HepG2 (cell line): ENCODE data around the gene NLGN2. TPM values are rescaled to one million over a fixed set of nuclear protein-coding genes. Genes with fewer than 3 reads are reported as not detected.

Source experiments
- ATAC-seq: fragments of 200-7000 bp; cut with Tn5 transposase; 3 replicates; pipeline ENCODE4 v1.9.1; 2020; ENCODE audit warnings: mild to moderate bottlenecking, moderate library complexity
- BruUV-seq: library from RNA; stranded (reverse); fragments of 400-500 nt; replicated peaks from 2 replicates; lab custom pipeline; 2021; lab: Mats Ljungman, UMichigan
- CTCF ChIA-PET: fragments of 300-600 bp; formaldehyde crosslinking; extraction: SDS; loops from one replicate; lab custom pipeline; 2021; ENCODE audit warnings: low total read pairs, inconsistent platforms, low intra/inter-chr PET ratio; lab: Yijun Ruan, JAX
- POLR2A ChIA-PET: fragments of 350-600 bp; sonication (Branson Sonifier 250); formaldehyde crosslinking; loops from one replicate; lab custom pipeline; 2020; ENCODE audit warnings: antibody characterized with exemption, inconsistent platforms; lab: Yijun Ruan, JAX
- DNase-seq: peaks from one replicate; pipeline ENCODE4 v3.0.0-alpha.2; 2015; ENCODE audit warnings: low spot score
- FAIRE-seq: peaks from 3 replicates; lab custom pipeline; 2011; peaks lifted over from hg19 to GRCh38; lab: Jason Lieb, UNC
- H2AFZ ChIP-seq: one replicate; pipeline ENCODE4 v1.6.1; 2011; ENCODE audit warnings: low read length, inconsistent platforms
- H3K27ac ChIP-seq: fragments of 300-600 bp; 3 replicates; pipeline ENCODE4 v1.8.0; 2011; ENCODE audit warnings: mixed run types, mild to moderate bottlenecking, mixed read lengths, low read length, inconsistent platforms; ENCODE audit not compliant: insufficient read depth; ENCODE audit errors: extremely low read length
- H3K27me3 ChIP-seq, 2 experiments: fragments of 200-600 bp in 1 of 2; 2 replicates in 1 of 2; 3 replicates in 1 of 2; pipeline versions ENCODE4 v1.6.0 to v1.8.0; 2011; ENCODE audit warnings: low read length in 2 of 2, mild to moderate bottlenecking in 2 of 2, moderate library complexity in 2 of 2, inconsistent platforms in 1 of 2; ENCODE audit not compliant: insufficient read depth in 2 of 2, control insufficient read depth in 1 of 2
- H3K36me3 ChIP-seq, 2 experiments: fragments of 200-600 bp in 1 of 2; replicated peaks in 1 of 2; 2 replicates in 1 of 2; 3 replicates in 1 of 2; pipeline versions ENCODE4 v1.5.1 to v1.8.0; 2011; ENCODE audit warnings: low read length in 2 of 2, inconsistent platforms in 1 of 2; ENCODE audit not compliant: insufficient read depth in 2 of 2, control insufficient read depth in 1 of 2
- H3K4me1 ChIP-seq: 2 replicates; pipeline ENCODE4 v1.5.1; 2012; ENCODE audit warnings: low read length, inconsistent platforms; ENCODE audit not compliant: insufficient read depth
- H3K4me2 ChIP-seq: 2 replicates; pipeline ENCODE4 v1.6.0; 2011; ENCODE audit warnings: low read depth, low read length, inconsistent platforms
- H3K4me3 ChIP-seq, 3 experiments: fragments of 200-600 bp in 1 of 3; sonication (generic), shearing (Covaris generic) in 1 of 3; replicated peaks in 1 of 3; 2 replicates each; pipeline ENCODE4 v1.5.1; 2011 to 2016; ENCODE audit warnings: low read length in 3 of 3, inconsistent platforms in 2 of 3, low read depth in 2 of 3, mild to moderate bottlenecking in 2 of 3, control low read depth in 1 of 3, mixed read lengths in 1 of 3; ENCODE audit not compliant: insufficient read depth in 1 of 3
- H3K79me2 ChIP-seq: one replicate; pipeline ENCODE4 v1.6.1; 2011; ENCODE audit warnings: low read length, inconsistent platforms; ENCODE audit not compliant: insufficient read depth
- H3K9ac ChIP-seq: 2 replicates; pipeline ENCODE4 v1.6.0; 2011; ENCODE audit warnings: mild to moderate bottlenecking, low read depth, low read length, inconsistent platforms; ENCODE audit not compliant: insufficient read depth
- H3K9me3 ChIP-seq: 2 replicates; pipeline ENCODE4 v1.5.1; 2012; ENCODE audit warnings: mild to moderate bottlenecking, low read length
- H4K20me1 ChIP-seq: 2 replicates; pipeline ENCODE4 v1.6.0; 2011; ENCODE audit warnings: inconsistent platforms, mild to moderate bottlenecking, low read length, moderate library complexity; ENCODE audit not compliant: insufficient read depth
- EZH2 ChIP-seq: conservative IDR thresholded peaks from 2 replicates; pipeline ENCODE4 v1.6.1; 2012; ENCODE audit warnings: mild to moderate bottlenecking, low read depth, low read length, moderate library complexity
- LCORL ChIP-seq, 2 experiments: fragments of 450-650 bp in 1 of 2; sonication (generic) in 1 of 2; formaldehyde crosslinking in 1 of 2; IDR thresholded peaks; 2 replicates each; pipeline versions ENCODE4 v1.5.0 to v1.6.1; 2017 to 2020; ENCODE audit warnings: antibody characterized with exemption in 1 of 2, missing genetic modification reagents in 1 of 2
- MIER2 ChIP-seq: IDR thresholded peaks from 2 replicates; pipeline ENCODE4 v1.6.1; 2016; ENCODE audit warnings: missing biosample characterization, missing genetic modification reagents
- NR2F6 ChIP-seq, 2 experiments: IDR thresholded peaks; 2 replicates each; pipeline ENCODE4 v1.6.1; 2016; ENCODE audit warnings: antibody characterized with exemption in 1 of 2, mild to moderate bottlenecking in 1 of 2
- TEAD2 ChIP-seq: sonication (generic); formaldehyde crosslinking; IDR thresholded peaks from 2 replicates; pipeline ENCODE4 v1.9.0; 2021; ENCODE audit warnings: missing genetic modification reagents
- TRAFD1 ChIP-seq: sonication (generic); formaldehyde crosslinking; IDR thresholded peaks from 2 replicates; pipeline ENCODE4 v1.5.1; 2020; ENCODE audit warnings: missing genetic modification reagents, mild to moderate bottlenecking, borderline replicate concordance
- ZNF136 ChIP-seq: sonication (generic); formaldehyde crosslinking; IDR thresholded peaks from 2 replicates; pipeline ENCODE4 v1.8.1; 2022; ENCODE audit warnings: low read depth, mild to moderate bottlenecking, moderate library complexity, missing genetic modification reagents
- ZNF550 ChIP-seq: sonication (generic); formaldehyde crosslinking; IDR thresholded peaks from 2 replicates; pipeline ENCODE4 v1.4.0; 2020; ENCODE audit warnings: mild to moderate bottlenecking, missing genetic modification reagents, borderline replicate concordance
- ZNF878 ChIP-seq: sonication (generic); formaldehyde crosslinking; IDR thresholded peaks from 2 replicates; pipeline ENCODE4 v1.8.1; 2023; ENCODE audit warnings: mild to moderate bottlenecking, missing genetic modification reagents, moderate library complexity
- WGBS: methylation state at CpG from one replicate; pipeline ENCODE4 v1.1.6; 2017; ENCODE audit warnings: low lambda C conversion rate; 5-methylcytosine and 5-hydroxymethylcytosine counted together
- in situ Hi-C: cut with HindIII; loops from 2 replicates; pipeline ENCODE4 v1.10.0; 2017; ENCODE audit warnings: low pct_unique_long_range_greater_than_20kb; ENCODE audit not compliant: extremely low pct_ligation_motif_present
- intact Hi-C: fragments of 100-400 bp; cut with micrococcal nuclease; formaldehyde crosslinking; loops from one replicate; pipeline ENCODE4 v1.10.0; 2022; ENCODE audit not compliant: unreplicated experiment
- polyA plus RNA-seq, 8 experiments: library from polyadenylated mRNA; depleted of rRNA in 3 of 8; stranded (reverse) in 7 of 8; unstranded in 1 of 8; fragments of >200 nt; fragmentation: Illumina TruSeq in 4 of 8; extraction: Trizol in 4 of 8; gene quantifications; 2 replicates each; pipeline versions ENCODE4 v1.2.1 to v1.2.3, GENCODE V29; 2011 to 2016; ENCODE audit warnings: low read depth in 4 of 8, missing spikeins in 1 of 8, mixed read lengths in 1 of 8; ENCODE audit not compliant: insufficient read depth in 1 of 8
- total RNA-seq, 5 experiments: library from RNA; depleted of rRNA; stranded (reverse); fragments of >200 nt; fragmentation: Illumina TruSeq; extraction: Trizol; gene quantifications; 2 replicates each; pipeline ENCODE4 v1.2.3, GENCODE V29; 2016; ENCODE audit warnings: low read depth in 1 of 5
- TF ChIP-seq, protein P1 (sequence below): sonication (generic); formaldehyde crosslinking; IDR thresholded peaks from 2 replicates; pipeline ENCODE4 v1.4.0; 2020; ENCODE audit warnings: missing genetic modification reagents; ENCODE audit errors: not compliant biosample characterization

NLGN2 gene
- total and polyA plus RNA-seq, 2 of the 13 experiments (the other 11 are each of a cell fraction or from before 2014, with no cell fraction given) = 1.9 to 11.0 TPM

DNA sequence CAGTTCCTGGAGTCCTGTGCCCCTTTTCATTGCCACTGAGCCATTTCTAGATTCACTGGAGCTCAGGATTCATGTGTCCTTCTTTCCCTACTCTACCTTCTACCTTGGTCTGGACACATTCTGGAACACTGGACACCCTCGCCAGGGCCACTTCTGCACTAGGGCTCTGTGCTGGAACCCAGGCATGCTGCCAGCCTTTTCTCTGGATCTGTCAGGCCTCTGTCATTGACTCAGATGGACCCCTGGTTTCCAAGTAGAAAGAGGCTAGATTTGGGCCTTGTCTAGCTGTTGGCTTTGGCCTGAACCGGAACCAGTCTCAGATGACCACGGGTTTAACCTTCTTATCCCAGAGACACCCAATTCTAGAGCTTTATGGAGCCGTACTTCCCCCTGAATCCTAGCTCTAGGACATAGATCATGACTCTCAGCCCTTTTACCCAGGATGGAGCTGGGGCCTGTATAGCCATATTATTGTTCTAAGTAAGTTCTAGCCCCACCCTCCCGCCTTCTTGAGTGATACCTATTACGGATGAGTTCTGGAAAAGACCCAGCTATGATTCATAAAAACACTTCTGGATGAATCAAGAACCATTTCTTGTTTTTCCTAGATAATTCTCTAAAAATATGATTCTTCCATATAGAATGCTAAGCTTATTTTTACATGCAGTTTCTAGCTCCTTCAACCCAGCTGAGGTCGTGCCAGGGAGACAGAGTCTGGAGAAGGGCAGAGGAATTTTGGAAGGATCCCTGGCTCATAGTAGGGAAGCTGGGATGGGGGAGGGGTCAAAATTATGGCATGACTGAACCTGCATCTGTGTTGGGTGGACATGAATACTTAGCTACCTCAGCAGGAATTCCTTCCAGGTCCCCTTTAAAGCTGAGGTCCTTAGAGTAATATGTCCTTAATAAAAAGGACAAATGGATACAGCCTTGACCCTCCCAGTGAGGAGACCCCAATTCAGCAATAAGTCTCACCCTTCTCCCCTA, 36.1 kb downstream of the NLGN2 start:
- DNase-seq = no peak
- ATAC-seq = no peak
- H3K27ac ChIP-seq = no peak overlapping the region
- no peak overlapping the region for H3K4me3 ChIP-seq
- no peaks in the 10 kb centered on the region for H3K36me3 ChIP-seq
- ChIA-PET POLR2A (interaction anchor here (1.0 to 3.7 kb wide), 4 partner anchors 9 to 243 kb away, joined by 3 to 48 read pairs (median 6); partner anchors contain the start of genes POLR2A, TMEM102, TMEM256 and TP53), CTCF (no interaction called here)
- intact Hi-C loops = no loop called here
- in situ Hi-C loops = no loop called here
- no peaks in the 10 kb centered on the region for H3K9me3 ChIP-seq
- H4K20me1 ChIP-seq = no peaks in the 10 kb centered on the region
- no peak for FAIRE-seq
- peak overlapping the region; percentile 89 for H3K4me2 ChIP-seq
- H3K79me2 ChIP-seq = no peaks in the 10 kb centered on the region
- 61% methylated on average over 7 of the region's 7 CpGs for WGBS
- peaks cover 55% of the 10 kb centered on the region for H3K4me1 ChIP-seq
- no peak overlapping the region for H2AFZ ChIP-seq
- H3K9ac ChIP-seq = peak overlapping the region; percentile 75; the same call in 1 of the 2 replicates
- H3K27me3 ChIP-seq = peaks cover 6 to 27% of the 10 kb centered on the region in 2 experiments; a peak in 4 of 5 replicates
- no TSS peak for BruUV-seq
- TF ChIP-seq EZH2 = no peak

GRCh38 chr17:7444682-7445618, 37.3 kb downstream of the NLGN2 start, which contains the start of gene CHRNB1:
Gene CHRNB1 (plus strand): TSS chr17:7445061. CDS start chr17:7445128, 67 bp downstream.
- H4K20me1 ChIP-seq = no peaks in the 10 kb centered on the region
- no peaks in the 10 kb centered on the region for H3K36me3 ChIP-seq
- FAIRE-seq (no peak), ATAC-seq (peak; percentile 87), DNase-seq (peak; percentile 85)
- intact Hi-C loops = loop anchor here (1.0 to 5.0 kb wide), 2 partner anchors 37 to 116 kb away; partner anchors contain the start of genes NEURL4, POLR2A and SLC35G6
- 0% methylated on average over 4 of the region's 51 CpGs for WGBS
- H3K4me2 ChIP-seq = peak within 1 kb of the TSS; percentile 89
- H3K27ac ChIP-seq = peak within 1 kb of the TSS; percentile 73
- H3K9ac ChIP-seq = peak within 1 kb of the TSS; percentile 75
- ChIA-PET CTCF (interaction anchor here (1.3 kb wide), 1 partner anchor 89 kb away, joined by 3 read pairs; no protein-coding TSS in a partner anchor), POLR2A (interaction anchor here (0.6 to 3.7 kb wide), 21 partner anchors 9 to 242 kb away, joined by 3 to 48 read pairs (median 4); partner anchors contain the start of genes CD68, PLSCR3, POLR2A and SLC35G6)
- no peak within 1 kb of the TSS for H2AFZ ChIP-seq
- BruUV-seq = TSS peak; percentile 55
- no peaks in the 10 kb centered on the region for H3K79me2 ChIP-seq
- peak within 1 kb of the TSS; percentile 62 to 85 (median 63) for H3K4me3 ChIP-seq
- H3K9me3 ChIP-seq = no peaks in the 10 kb centered on the region
- peaks cover 50% of the 10 kb centered on the region for H3K4me1 ChIP-seq
- H3K27me3 ChIP-seq = peaks cover 6 to 27% of the 10 kb centered on the region in 2 experiments; a peak in 4 of 5 replicates
- in situ Hi-C loops = no loop called here
- TF ChIP-seq ZNF136 (CRISPR knock-in tag) = peak; percentile 57
- TF ChIP-seq TEAD2 (CRISPR knock-in tag) = no peak
- peak; percentile 57; the same call in 1 of the 2 replicates for TF ChIP-seq NR2F6 (IDR thresholded peaks at IDR 0.05)
- peak; percentile 82 for TF ChIP-seq NR2F6 (CRISPR knock-in tag; IDR thresholded peaks at IDR 0.05)
- TF ChIP-seq LCORL (IDR thresholded peaks at IDR 0.05) = no peak
- no peak; the same call in 1 of the 2 replicates for TF ChIP-seq LCORL (CRISPR knock-in tag; IDR thresholded peaks at IDR 0.05)
- TF ChIP-seq ZNF550 = no peak
- no peak for TF ChIP-seq ZNF878 (CRISPR knock-in tag)
- no peak for TF ChIP-seq TRAFD1 (CRISPR knock-in tag)
- TF ChIP-seq, protein P1, sequence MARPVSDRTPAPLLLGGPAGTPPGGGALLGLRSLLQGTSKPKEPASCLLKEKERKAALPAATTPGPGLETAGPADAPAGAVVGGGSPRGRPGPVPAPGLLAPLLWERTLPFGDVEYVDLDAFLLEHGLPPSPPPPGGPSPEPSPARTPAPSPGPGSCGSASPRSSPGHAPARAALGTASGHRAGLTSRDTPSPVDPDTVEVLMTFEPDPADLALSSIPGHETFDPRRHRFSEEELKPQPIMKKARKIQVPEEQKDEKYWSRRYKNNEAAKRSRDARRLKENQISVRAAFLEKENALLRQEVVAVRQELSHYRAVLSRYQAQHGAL (CRISPR knock-in tag) = no peak
- no peak for TF ChIP-seq MIER2 (CRISPR knock-in tag)
